HepG2 (cell line): Measurements from ENCODE around the gene ADAMTS17. TPM values are rescaled to one million over a fixed set of nuclear protein-coding genes. Genes with fewer than 3 reads are reported as not detected.

Source experiments
- AHR ChIP-seq: IDR thresholded peaks from 2 replicates; pipeline ENCODE4 v1.6.1; 2018; ENCODE audit warnings: missing genetic modification reagents, missing compliant biosample characterization
- ELF3 ChIP-seq: IDR thresholded peaks from 2 replicates; pipeline ENCODE4 v1.6.1; 2016; ENCODE audit warnings: missing genetic modification reagents, missing compliant biosample characterization
- GLI4 ChIP-seq: sonication (generic); formaldehyde crosslinking; IDR thresholded peaks from 2 replicates; pipeline ENCODE4 v1.5.1; 2020; ENCODE audit warnings: missing genetic modification reagents, mild to moderate bottlenecking, moderate library complexity, borderline replicate concordance
- HDAC2 ChIP-seq: sonication (generic); formaldehyde crosslinking; IDR thresholded peaks from 2 replicates; pipeline ENCODE4 v1.4.0; 2020; ENCODE audit warnings: missing genetic modification reagents
- HNRNPK ChIP-seq: fragments of 200-400 bp; formaldehyde crosslinking; IDR thresholded peaks from 2 replicates; pipeline ENCODE4 v1.6.1; 2018; ENCODE audit warnings: low read length, low read depth, moderate library complexity, mild to moderate bottlenecking; ENCODE audit not compliant: poor library complexity, severe bottlenecking
- HOXA7 ChIP-seq: sonication (generic); formaldehyde crosslinking; IDR thresholded peaks from 2 replicates; pipeline ENCODE4 v1.8.1; 2022; ENCODE audit warnings: mild to moderate bottlenecking, missing genetic modification reagents, moderate library complexity
- MAFK ChIP-seq, 2 experiments: IDR thresholded peaks in 1 of 2; conservative IDR thresholded peaks in 1 of 2; 2 replicates each; pipeline ENCODE4 v1.6.1; 2011; ENCODE audit warnings: improper control_type of control experiment in 2 of 2, low read length in 2 of 2
- NFIC ChIP-seq: IDR thresholded peaks from 2 replicates; pipeline ENCODE4 v1.6.1; 2012; ENCODE audit warnings: mild to moderate bottlenecking, low read length, inconsistent platforms
- NR2F6 ChIP-seq, 2 experiments: IDR thresholded peaks; 2 replicates each; pipeline ENCODE4 v1.6.1; 2016; ENCODE audit warnings: antibody characterized with exemption in 1 of 2, mild to moderate bottlenecking in 1 of 2
- PPARG ChIP-seq: conservative IDR thresholded peaks from 2 replicates; pipeline ENCODE4 v1.6.1; 2016; ENCODE audit warnings: missing biosample characterization, missing genetic modification reagents
- SIN3A ChIP-seq: IDR thresholded peaks from 2 replicates; pipeline ENCODE4 v1.6.1; 2011; ENCODE audit warnings: low read depth, mild to moderate bottlenecking, control low read depth, low read length, borderline replicate concordance
- SOX13 ChIP-seq, 3 experiments: fragments of 450-650 bp in 1 of 3; sonication (generic) in 1 of 3; formaldehyde crosslinking in 1 of 3; IDR thresholded peaks in 2 of 3; conservative IDR thresholded peaks in 1 of 3; 2 replicates each; pipeline versions ENCODE4 v1.5.0 to v1.6.1; 2016 to 2020; ENCODE audit warnings: antibody characterized with exemption in 1 of 3, mild to moderate bottlenecking in 1 of 3, missing compliant biosample characterization in 1 of 3, missing genetic modification reagents in 1 of 3, moderate library complexity in 1 of 3
- SYNCRIP ChIP-seq: fragments of 200-400 bp; formaldehyde crosslinking; IDR thresholded peaks from 2 replicates; pipeline ENCODE4 v1.6.1; 2018; ENCODE audit warnings: mild to moderate bottlenecking, low read depth, low read length; ENCODE audit not compliant: insufficient read depth
- TAF1 ChIP-seq: sonication (generic); formaldehyde crosslinking; IDR thresholded peaks from 2 replicates; pipeline ENCODE4 v1.4.0; 2020; ENCODE audit warnings: missing genetic modification reagents
- TEAD3 ChIP-seq: optimal IDR thresholded peaks from 2 replicates; pipeline ENCODE3; 2016; ENCODE audit warnings: borderline replicate concordance
- U2AF2 ChIP-seq: fragments of 200-400 bp; formaldehyde crosslinking; IDR thresholded peaks from 2 replicates; pipeline ENCODE4 v1.6.1; 2017; ENCODE audit warnings: low read depth, mild to moderate bottlenecking, low read length
- ZFP36L2 ChIP-seq: sonication (generic); formaldehyde crosslinking; IDR thresholded peaks from 2 replicates; pipeline ENCODE4 v1.4.0; 2020; ENCODE audit warnings: missing genetic modification reagents
- ZNF275 ChIP-seq: sonication (generic); formaldehyde crosslinking; IDR thresholded peaks from 2 replicates; pipeline ENCODE4 v1.8.0; 2022; ENCODE audit warnings: missing genetic modification reagents, mild to moderate bottlenecking, inconsistent platforms, borderline replicate concordance
- ZNF430 ChIP-seq: sonication (generic); formaldehyde crosslinking; IDR thresholded peaks from 2 replicates; pipeline ENCODE4 v1.9.0; 2021; ENCODE audit warnings: mild to moderate bottlenecking, missing genetic modification reagents
- ZNF460 ChIP-seq: sonication (generic); formaldehyde crosslinking; IDR thresholded peaks from 2 replicates; pipeline ENCODE4 v1.5.1; 2020; ENCODE audit warnings: missing genetic modification reagents, mild to moderate bottlenecking, borderline replicate concordance
- ZNF549 ChIP-seq: sonication (generic); formaldehyde crosslinking; IDR thresholded peaks from 2 replicates; pipeline ENCODE4 v1.5.0; 2020; ENCODE audit warnings: missing genetic modification reagents
- ZNF891 ChIP-seq: sonication (generic); formaldehyde crosslinking; IDR thresholded peaks from 2 replicates; pipeline ENCODE4 v1.5.0; 2020; ENCODE audit warnings: mild to moderate bottlenecking, missing genetic modification reagents
- polyA plus RNA-seq, 8 experiments: library from polyadenylated mRNA; depleted of rRNA in 3 of 8; stranded (reverse) in 7 of 8; unstranded in 1 of 8; fragments of >200 nt; fragmentation: Illumina TruSeq in 4 of 8; extraction: Trizol in 4 of 8; gene quantifications; 2 replicates each; pipeline versions ENCODE4 v1.2.1 to v1.2.3, GENCODE V29; 2011 to 2016; ENCODE audit warnings: low read depth in 4 of 8, missing spikeins in 1 of 8, mixed read lengths in 1 of 8; ENCODE audit not compliant: insufficient read depth in 1 of 8
- total RNA-seq, 5 experiments: library from RNA; depleted of rRNA; stranded (reverse); fragments of >200 nt; fragmentation: Illumina TruSeq; extraction: Trizol; gene quantifications; 2 replicates each; pipeline ENCODE4 v1.2.3, GENCODE V29; 2016; ENCODE audit warnings: low read depth in 1 of 5
- TF ChIP-seq, protein P1 (sequence below): sonication (generic); formaldehyde crosslinking; IDR thresholded peaks from 2 replicates; pipeline ENCODE4 v1.8.1; 2023; ENCODE audit warnings: mild to moderate bottlenecking, inconsistent platforms, moderate library complexity, missing genetic modification reagents, borderline replicate concordance
- TF ChIP-seq, protein P2 (sequence below): IDR thresholded peaks from 2 replicates; pipeline ENCODE4 v1.6.1; 2016; ENCODE audit warnings: mild to moderate bottlenecking, missing biosample characterization, missing genetic modification reagents
- TF ChIP-seq, protein P3 (sequence below): sonication (generic); formaldehyde crosslinking; conservative IDR thresholded peaks from 2 replicates; pipeline ENCODE4 v1.8.0; 2022; ENCODE audit warnings: mild to moderate bottlenecking, moderate library complexity, missing genetic modification reagents

The ADAMTS17 gene
- total and polyA plus RNA-seq, 2 of the 13 experiments (the other 11 are each of a cell fraction or from before 2014, with no cell fraction given): 0.02 to 0.04 TPM

DNA sequence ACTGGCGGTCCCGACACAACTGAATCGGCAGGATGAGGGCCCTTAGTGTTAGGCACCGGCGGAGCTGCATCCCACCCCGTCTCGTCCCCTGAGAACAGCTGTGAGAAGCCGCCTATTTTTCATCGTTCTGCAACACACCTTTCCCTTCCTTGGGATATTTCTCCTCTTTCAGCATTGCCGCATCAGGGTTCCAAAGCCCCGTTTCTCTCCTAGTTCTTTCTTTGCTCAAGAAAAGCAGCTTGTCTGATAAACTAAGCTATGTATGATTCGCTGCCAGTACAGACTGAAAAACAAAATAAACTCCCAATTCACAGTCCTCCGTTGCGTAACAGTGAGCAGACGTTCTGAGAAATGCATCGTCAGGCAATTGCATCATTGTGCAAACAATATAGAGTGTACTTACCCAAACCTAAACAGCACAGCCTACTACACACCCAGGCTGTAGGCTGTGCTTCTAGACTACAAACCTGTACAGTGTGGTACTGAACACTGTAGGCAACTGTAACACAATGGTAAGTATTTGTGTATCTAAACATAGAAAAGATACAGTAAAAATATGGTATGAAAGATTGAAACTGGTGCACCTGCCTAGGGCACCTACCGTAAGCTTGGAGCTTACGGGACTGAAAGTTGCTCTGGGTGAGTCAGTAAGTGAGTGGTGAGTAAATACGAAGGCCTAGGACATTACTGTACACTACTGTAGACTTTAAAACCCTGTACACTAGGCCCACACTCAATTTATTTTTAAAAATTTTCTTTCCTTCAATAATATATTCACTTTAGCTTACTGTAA is 8.9 kb upstream of the ADAMTS17 start (continued):
- TF ChIP-seq ZNF460 (CRISPR knock-in tag) (no peak), MAFK (conservative IDR thresholded peaks at IDR 0.05 in 1 of 2, IDR thresholded peaks at IDR 0.05 in 1 of 2; ENCODE audit: low read length in 2 of 2) (peak; percentile 90 to 97), ZNF549 (CRISPR knock-in tag) (no peak), ZNF275 (CRISPR knock-in tag) (no peak), SIN3A (peak; percentile 67; the same call in 1 of the 2 replicates), U2AF2 (no peak), ZNF430 (CRISPR knock-in tag) (no peak), PPARG (0 out of 2 replicates have a peak, but pooled peaks have one; percentile 27), HDAC2 (peak; percentile 63), AHR (CRISPR knock-in tag) (no peak), HOXA7 (CRISPR knock-in tag) (no peak), NFIC (no peak), HNRNPK (no peak), GLI4 (no peak), TEAD3 (CRISPR knock-in tag) (peak; percentile 54), ELF3 (CRISPR knock-in tag) (peak; percentile 46; the same call in 1 of the 2 replicates), ZNF891 (no peak), ZFP36L2 (CRISPR knock-in tag) (no peak), SOX13 (IDR thresholded peaks at IDR 0.05) (0 out of 2 replicates have a peak, but pooled peaks have one; percentile 40), SOX13 (CRISPR knock-in tag; conservative IDR thresholded peaks at IDR 0.05 in 1 of 2, IDR thresholded peaks at IDR 0.05 in 1 of 2) (peak in 1 of 2 experiments; percentile 82; a peak in 2 of 4 replicates), SYNCRIP (no peak), NR2F6 (IDR thresholded peaks at IDR 0.05) (no peak), NR2F6 (CRISPR knock-in tag; IDR thresholded peaks at IDR 0.05) (peak; percentile 46; the same call in 1 of the 2 replicates), TAF1 (CRISPR knock-in tag) (no peak)
- TF ChIP-seq, protein P1, sequence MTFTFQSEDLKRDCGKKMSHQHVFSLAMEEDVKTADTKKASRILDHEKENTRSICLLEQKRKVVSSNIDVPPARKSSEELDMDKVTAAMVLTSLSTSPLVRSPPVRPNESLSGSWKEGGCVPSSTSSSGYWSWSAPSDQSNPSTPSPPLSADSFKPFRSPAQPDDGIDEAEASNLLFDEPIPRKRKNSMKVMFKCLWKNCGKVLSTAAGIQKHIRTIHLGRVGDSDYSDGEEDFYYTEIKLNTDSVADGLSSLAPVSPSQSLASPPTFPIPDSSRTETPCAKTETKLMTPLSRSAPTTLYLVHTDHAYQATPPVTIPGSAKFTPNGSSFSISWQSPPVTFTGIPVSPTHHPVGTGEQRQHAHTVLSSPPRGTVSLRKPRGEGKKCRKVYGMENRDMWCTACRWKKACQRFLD (CRISPR knock-in tag): no peak
- TF ChIP-seq, protein P2, sequence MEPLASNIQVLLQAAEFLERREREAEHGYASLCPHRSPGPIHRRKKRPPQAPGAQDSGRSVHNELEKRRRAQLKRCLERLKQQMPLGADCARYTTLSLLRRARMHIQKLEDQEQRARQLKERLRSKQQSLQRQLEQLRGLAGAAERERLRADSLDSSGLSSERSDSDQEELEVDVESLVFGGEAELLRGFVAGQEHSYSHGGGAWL (CRISPR knock-in tag): no peak
- TF ChIP-seq, protein P3, sequence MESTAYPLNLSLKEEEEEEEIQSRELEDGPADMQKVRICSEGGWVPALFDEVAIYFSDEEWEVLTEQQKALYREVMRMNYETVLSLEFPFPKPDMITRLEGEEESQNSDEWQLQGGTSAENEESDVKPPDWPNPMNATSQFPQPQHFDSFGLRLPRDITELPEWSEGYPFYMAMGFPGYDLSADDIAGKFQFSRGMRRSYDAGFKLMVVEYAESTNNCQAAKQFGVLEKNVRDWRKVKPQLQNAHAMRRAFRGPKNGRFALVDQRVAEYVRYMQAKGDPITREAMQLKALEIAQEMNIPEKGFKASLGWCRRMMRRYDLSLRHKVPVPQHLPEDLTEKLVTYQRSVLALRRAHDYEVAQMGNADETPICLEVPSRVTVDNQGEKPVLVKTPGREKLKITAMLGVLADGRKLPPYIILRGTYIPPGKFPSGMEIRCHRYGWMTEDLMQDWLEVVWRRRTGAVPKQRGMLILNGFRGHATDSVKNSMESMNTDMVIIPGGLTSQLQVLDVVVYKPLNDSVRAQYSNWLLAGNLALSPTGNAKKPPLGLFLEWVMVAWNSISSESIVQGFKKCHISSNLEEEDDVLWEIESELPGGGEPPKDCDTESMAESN (CRISPR knock-in tag): 0 out of 2 replicates have a peak, but pooled peaks have one; percentile 2
